Activated T-helper 1 cell treated with anti-CD3 and anti-CD28 coated beads, Interleukin-2, amount 50 U/mL, for 16 hours (primary cell): ENCODE measurements around the gene PIGZ.

Experiments
- DNase-seq, 2 donors: peaks; one replicate each; pipeline ENCODE4 v3.0.0-alpha.2; 2020; ENCODE audit warnings: low read depth in 1 of 2, low spot score in 1 of 2

PIGZ gene

DNA sequence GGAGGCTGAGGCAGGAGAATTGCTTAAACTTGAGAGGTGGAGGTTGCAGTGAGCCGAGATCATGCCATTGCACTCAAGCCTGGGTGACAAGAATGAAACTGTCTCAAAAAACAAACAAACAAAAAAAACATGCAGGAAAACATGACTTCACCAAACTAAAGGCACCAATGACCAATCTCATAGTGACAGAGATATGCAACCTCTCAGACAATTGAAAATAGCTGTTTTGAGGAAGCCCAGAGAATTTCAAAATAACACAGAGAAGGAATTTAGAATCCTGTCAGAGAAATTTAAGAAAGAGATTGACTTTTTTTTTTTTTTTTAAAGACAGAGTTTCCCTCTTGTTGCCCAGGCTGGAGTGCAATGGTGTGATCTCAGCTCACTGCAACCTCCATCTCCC lies 52.4 kb downstream of the PIGZ start:
- DNase-seq = no peak

DNA sequence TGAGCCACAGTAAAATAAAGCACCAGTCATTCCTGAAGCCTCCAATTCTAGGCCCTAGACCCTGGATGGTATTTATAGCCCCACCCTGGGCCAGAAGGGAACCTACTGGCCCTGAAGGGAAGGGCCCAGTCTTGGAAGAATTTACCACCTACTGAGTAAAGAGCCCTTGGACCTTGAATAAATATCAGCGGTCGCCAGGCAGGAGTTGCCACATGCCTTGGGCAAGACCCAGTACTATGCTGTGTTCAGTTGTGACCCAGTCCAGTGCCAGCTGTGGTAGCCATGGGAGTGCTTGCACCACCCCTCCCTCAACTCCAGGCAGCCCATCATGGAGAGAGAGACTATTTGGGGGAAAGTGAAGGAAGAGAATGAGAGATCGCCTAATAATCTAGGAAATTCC lies 53.3 kb downstream of the PIGZ start:
- DNase-seq = no peak

DNA sequence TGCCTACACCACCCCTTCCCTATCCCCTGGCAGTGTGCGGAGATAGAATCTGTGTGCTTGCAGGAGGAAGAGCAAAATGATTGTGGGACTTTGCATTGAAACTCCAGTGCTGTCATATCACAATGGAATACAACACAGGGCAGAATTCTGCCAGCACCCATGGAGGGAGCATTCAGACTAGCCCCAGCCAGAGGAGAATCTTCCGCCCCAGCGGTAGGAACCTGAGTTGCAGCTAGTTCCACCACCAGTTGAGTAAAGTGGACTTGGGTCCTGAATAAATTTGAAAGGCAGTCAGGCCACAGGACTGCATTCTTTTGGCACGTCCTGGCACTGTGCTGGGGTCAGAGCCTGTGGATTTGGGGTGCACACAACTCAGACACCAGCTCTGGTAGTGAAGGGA lies 53.8 kb downstream of the PIGZ start:
- no peak for DNase-seq

- no peak for DNase-seq
Observed at GRCh38 chr3:196903740-196904139, 64.9 kb downstream of the PIGZ start.

- no peak for DNase-seq
Observed at GRCh38 chr3:196902296-196902695, 66.3 kb downstream of the PIGZ start.

- no peak for DNase-seq
Observed at GRCh38 chr3:196901768-196902167, 66.9 kb downstream of the PIGZ start.
